SJSA1 (cell line): Measurements from ENCODE around the gene HIPK2. TPM values are rescaled to one million over a fixed set of nuclear protein-coding genes. Genes with fewer than 3 reads are reported as not detected.

Experiments used
- DNase-seq, 2 experiments: peaks; one replicate each; pipeline ENCODE4 v3.0.0-alpha.2; 2015 to 2020; ENCODE audit warnings: low spot score in 2 of 2, low read depth in 1 of 2
- H3K27ac ChIP-seq: fragments of 250-450 bp; sonication (Bioruptor Pico); 2 replicates; pipeline ENCODE4 v1.5.1; 2020; ENCODE audit warnings: mild to moderate bottlenecking, moderate library complexity
- H3K27me3 ChIP-seq: fragments of 250-450 bp; sonication (Bioruptor Pico); replicated peaks from 2 replicates; pipeline ENCODE4 v1.5.1; 2020; ENCODE audit warnings: mild to moderate bottlenecking, moderate library complexity
- H3K36me3 ChIP-seq: fragments of 250-450 bp; sonication (Bioruptor Pico); 2 replicates; pipeline ENCODE4 v1.5.1; 2020; ENCODE audit warnings: mild to moderate bottlenecking
- H3K4me1 ChIP-seq: fragments of 250-450 bp; sonication (Bioruptor Pico); replicated peaks from 2 replicates; pipeline ENCODE4 v1.6.1; 2021; ENCODE audit warnings: mild to moderate bottlenecking
- H3K4me3 ChIP-seq: fragments of 250-450 bp; sonication (Bioruptor Pico); 2 replicates; pipeline ENCODE4 v1.5.1; 2020; ENCODE audit warnings: mild to moderate bottlenecking
- H3K9me3 ChIP-seq: fragments of 250-450 bp; sonication (Bioruptor Pico); replicated peaks from 2 replicates; pipeline ENCODE4 v1.5.1; 2020; ENCODE audit warnings: mild to moderate bottlenecking
- total RNA-seq: library from RNA; depleted of rRNA; stranded (reverse); fragments of >200 nt; shearing (Covaris generic); gene quantifications from 2 replicates; pipeline ENCODE4 v1.2.3, GENCODE V29; 2014

The HIPK2 gene
- total RNA-seq, 1 experiment from 2014 or later = 10.9 TPM

DNA sequence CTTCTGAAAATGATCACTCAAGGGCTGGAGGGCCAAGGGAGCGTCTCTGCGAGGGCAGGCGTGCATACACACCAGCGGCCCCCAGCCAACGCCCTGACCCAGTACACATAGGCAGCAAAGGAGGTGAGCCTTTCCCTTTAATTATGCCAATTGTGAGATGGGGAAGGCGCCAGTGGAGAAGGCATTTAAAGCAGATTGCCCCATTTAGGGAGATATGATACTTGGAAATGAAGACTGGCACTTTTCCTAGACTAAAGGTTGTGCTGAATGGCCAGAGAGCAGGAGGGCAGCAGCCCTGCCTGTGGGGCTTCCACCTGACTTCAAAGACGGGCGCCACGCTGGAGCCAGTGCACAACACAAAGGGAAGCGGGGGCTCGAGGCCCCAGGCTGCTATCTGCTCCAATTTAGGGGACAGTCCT lies 24.1 kb downstream of the HIPK2 start:
- H3K27ac ChIP-seq = no peak overlapping the region
- no peaks in the 10 kb centered on the region for H3K9me3 ChIP-seq
- H3K4me1 ChIP-seq = no peaks in the 10 kb centered on the region
- DNase-seq = no peak
- no peaks in the 10 kb centered on the region for H3K27me3 ChIP-seq
- no peak overlapping the region for H3K4me3 ChIP-seq
- no peaks in the 10 kb centered on the region for H3K36me3 ChIP-seq

DNA sequence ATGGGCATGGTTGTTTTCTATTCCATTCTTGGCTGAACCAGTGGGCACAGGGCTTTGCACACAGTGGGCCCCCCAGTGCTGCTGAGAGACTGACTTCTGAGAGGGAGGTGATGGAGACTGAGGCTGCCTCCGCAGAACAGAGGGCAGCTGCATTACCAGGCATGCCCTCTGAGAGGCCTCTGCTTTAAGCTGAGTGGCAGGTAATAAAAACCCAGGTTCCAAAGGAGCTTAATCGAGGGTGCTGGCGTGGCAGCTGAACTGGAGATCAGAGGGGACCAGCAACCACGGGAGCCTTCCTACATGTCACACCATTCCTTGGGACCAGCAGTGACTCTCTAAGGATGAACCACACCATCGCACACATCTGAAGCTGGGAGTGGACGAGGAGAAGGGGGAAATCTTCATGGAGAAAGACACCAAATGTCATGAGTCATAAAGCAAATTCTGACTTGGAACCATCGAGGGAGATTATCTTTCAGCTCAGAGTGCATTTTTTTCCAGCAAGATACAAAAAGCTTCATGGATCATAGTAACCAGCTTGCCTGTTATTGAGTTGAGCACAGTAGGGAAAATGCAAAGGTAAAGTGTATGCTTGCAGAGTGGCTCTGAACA lies 24.6 kb downstream of the HIPK2 start:
- Histone ChIP-seq H3K27ac (no peak overlapping the region), H3K9me3 (no peaks in the 10 kb centered on the region), H3K4me3 (no peak overlapping the region), H3K36me3 (no peaks in the 10 kb centered on the region), H3K4me1 (no peaks in the 10 kb centered on the region), H3K27me3 (no peaks in the 10 kb centered on the region)
- DNase-seq = no peak

DNA sequence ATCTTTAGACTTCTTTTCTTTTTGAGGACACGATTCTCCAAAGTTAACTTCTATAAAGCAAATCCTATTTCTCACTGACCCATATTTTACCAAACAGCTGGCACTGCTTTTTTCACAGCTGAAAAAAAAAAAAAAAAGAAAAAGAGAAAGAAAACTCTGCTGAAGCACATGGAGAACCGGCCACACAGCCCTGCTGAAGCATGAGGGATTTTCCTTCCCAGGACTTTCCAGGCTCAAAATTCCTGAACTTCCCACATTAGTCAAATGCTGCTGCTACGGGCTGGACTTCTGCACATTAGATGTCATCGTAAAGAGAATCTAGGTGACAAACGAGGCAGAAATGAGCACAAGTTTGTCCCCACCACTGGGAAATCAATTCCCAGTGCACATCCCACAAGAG lies 25.2 kb downstream of the HIPK2 start:
- no peaks in the 10 kb centered on the region for H3K36me3 ChIP-seq
- no peak for DNase-seq
- no peak overlapping the region for H3K27ac ChIP-seq
- H3K9me3 ChIP-seq = no peaks in the 10 kb centered on the region
- H3K4me1 ChIP-seq = no peaks in the 10 kb centered on the region
- H3K4me3 ChIP-seq = no peak overlapping the region
- no peaks in the 10 kb centered on the region for H3K27me3 ChIP-seq

DNA sequence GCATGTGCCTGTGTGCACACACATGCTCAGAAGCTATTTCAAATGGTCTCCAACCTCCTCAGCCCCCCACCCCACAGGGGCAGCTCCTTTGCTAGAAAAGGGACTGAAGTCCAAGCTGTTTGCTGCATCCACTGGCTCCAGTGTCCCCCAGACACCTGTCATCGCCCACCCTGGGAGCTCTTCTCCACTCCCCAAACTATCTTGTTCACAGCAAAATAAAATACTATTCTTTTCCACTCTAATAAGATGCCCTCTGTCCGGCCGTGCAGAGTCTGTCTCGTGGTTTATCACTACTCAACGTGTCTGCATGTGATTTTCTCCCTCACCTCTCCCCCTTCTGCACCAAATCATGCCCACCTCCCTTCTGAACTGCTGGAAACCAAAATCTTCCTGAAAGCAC lies 25.6 kb downstream of the HIPK2 start:
- Histone ChIP-seq H3K36me3 (no peaks in the 10 kb centered on the region), H3K27ac (no peak overlapping the region), H3K27me3 (no peaks in the 10 kb centered on the region), H3K9me3 (no peaks in the 10 kb centered on the region), H3K4me3 (no peak overlapping the region), H3K4me1 (no peaks in the 10 kb centered on the region)
- no peak for DNase-seq

DNA sequence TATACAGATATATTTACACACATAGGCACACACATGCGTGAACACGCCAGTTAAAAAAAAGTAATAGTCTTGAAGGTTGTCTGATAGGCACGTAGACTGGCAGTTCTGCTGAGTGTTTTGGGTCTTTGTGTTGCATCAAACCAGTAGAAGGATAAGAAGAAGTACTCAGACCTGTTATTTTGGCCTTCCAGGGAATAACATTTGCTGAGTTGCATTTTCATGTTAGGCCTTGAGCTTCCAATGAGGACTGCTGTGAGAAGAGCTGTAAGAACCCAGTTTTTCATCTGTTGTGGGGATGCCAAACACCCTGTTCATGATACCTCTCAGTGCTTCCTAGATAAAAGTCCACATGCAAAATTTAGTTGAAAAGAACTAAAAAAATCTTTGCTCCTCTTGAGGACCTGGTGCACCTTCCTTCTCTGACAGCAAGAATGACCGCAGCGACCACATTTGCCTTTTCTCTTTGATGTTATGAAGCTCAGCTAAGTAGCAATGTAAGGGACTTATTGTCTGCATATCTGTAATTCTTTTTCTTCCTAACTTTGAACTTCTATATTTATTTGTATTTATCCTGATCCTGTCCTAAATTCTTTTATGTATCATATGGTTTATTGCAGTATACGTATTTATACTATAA lies 27.2 kb downstream of the HIPK2 start:
- no peak overlapping the region for H3K4me3 ChIP-seq
- DNase-seq = no peak
- H3K9me3 ChIP-seq = no peaks in the 10 kb centered on the region
- H3K36me3 ChIP-seq = no peaks in the 10 kb centered on the region
- H3K27me3 ChIP-seq = no peaks in the 10 kb centered on the region
- H3K4me1 ChIP-seq = no peaks in the 10 kb centered on the region
- no peak overlapping the region for H3K27ac ChIP-seq

DNA sequence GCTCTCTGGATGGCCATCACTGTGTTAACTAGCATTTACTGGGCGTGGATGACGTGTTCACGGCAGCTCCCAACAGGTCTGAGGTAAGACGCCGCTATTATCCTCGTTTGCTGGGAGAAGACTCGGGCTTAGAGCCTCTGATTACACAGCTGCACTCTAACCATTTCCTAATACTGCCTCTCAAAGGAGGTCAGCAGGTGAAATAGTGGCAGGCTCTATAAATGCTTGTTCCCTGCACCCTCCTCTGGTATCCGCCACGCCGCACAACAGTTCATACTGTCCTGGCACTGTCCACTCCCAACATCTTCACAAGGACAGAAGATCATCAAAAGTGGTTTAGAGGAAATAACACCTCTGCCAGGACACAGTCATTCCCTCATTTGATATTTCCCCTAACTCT lies 28.3 kb downstream of the HIPK2 start:
- no peaks in the 10 kb centered on the region for H3K36me3 ChIP-seq
- no peaks in the 10 kb centered on the region for H3K27me3 ChIP-seq
- H3K27ac ChIP-seq = no peak overlapping the region
- no peaks in the 10 kb centered on the region for H3K9me3 ChIP-seq
- no peak for DNase-seq
- H3K4me1 ChIP-seq = no peaks in the 10 kb centered on the region; the same call in 1 of the 2 replicates
- H3K4me3 ChIP-seq = no peak overlapping the region

DNA sequence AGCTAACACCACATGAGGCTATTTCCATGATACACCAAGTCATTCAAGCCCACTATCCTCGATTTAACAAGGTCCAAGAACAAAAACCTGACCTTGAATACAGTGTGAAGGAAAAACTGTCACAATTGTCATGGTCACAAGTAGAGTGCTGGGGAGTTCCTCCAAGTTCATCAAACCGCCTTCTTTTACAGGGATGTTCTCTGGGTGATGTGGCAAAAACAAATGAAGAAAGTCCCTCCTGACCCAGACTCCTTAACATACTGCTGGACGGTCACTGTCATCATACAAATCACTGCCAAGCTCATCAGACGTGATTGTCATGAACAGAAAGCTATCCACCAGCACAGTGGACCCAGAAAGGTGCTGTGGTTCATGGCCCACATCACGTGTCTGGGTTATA lies 28.9 kb downstream of the HIPK2 start:
- no peak for DNase-seq
- Histone ChIP-seq H3K9me3 (no peaks in the 10 kb centered on the region), H3K27ac (no peak overlapping the region), H3K4me3 (no peak overlapping the region), H3K4me1 (no peaks in the 10 kb centered on the region; the same call in 1 of the 2 replicates), H3K36me3 (0 out of 2 replicates have a peak, but pooled peaks cover 4% of the 10 kb centered on the region), H3K27me3 (no peaks in the 10 kb centered on the region)

DNA sequence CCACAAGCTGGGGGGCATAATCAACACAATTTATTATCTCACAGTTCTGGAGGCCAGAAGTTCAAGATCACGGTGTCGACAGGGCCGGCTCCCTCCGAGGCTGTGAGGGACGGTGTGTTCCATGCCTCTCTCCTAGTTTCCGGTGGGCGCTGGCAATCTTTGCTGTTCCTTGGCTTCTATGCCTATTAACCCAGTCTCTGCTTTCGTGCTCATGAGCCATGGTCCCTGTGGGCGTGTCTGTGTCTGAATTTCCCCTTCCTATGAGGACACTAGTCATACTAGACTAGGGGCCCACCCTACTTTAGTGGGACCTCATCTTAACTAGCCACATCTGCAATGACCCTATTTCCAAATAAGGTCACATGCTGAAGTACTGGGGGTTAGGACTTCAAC lies 29.4 kb downstream of the HIPK2 start:
- DNase-seq = no peak
- H3K27me3 ChIP-seq = no peaks in the 10 kb centered on the region
- H3K4me3 ChIP-seq = no peak overlapping the region
- H3K27ac ChIP-seq = no peak overlapping the region
- H3K36me3 ChIP-seq = 0 out of 2 replicates have a peak, but pooled peaks cover 4% of the 10 kb centered on the region
- no peaks in the 10 kb centered on the region for H3K9me3 ChIP-seq
- H3K4me1 ChIP-seq = no peaks in the 10 kb centered on the region; the same call in 1 of the 2 replicates

DNA sequence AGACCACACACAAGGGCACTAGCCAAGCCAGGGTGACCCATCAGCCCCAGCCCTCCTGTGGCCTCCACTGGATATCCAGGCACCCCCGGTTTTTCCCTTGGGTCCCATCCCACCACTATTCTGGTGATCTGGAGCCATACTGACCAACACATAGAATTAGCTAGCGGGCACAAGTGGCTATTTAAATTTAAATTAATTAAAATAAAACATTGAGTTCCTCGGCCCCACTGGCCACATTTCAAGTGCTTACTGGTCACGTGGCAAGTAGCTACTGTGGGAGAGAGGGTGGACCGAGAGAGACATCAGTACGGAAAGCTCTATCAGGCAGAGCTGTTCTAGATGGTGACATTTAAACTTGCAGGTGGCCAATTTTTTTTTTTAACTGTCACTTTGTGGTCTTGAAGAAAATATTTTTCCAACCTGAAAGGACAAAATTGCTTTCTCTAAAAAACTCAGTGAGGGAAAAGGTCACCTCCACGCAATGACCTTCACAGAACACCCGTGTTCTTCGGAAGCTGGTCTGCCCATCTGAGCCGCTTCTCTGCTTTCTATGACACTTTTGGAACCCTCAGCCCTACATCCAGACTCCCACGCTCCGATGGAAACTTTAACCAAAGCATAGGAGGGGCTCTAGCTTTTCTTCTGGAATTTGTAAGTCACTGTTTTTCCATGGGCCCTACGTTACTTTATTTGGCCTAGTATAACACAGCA lies 30.0 kb downstream of the HIPK2 start:
- Histone ChIP-seq H3K9me3 (no peaks in the 10 kb centered on the region), H3K4me1 (peaks cover 1% of the 10 kb centered on the region)

DNA sequence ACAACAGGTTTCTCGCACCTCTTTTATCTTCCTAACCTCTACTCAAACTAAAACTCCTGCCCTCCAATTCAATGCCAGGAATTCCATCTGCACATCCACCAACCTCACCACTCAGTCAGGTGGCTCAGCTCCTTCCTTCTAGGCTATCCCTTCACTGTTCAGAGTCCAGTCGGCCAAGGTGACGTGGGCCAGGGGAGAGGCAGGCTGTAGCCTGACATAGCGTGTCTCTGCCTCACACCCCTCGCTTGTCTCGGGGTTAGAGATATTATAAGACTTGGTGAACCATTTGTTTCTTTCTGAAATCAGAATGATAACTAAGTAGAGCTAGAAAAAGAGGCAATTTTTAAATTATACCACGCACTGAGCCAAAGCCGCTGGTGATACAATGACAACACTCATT lies 31.1 kb downstream of the HIPK2 start:
- Histone ChIP-seq H3K27ac (no peak overlapping the region), H3K4me1 (peaks cover 13% of the 10 kb centered on the region), H3K9me3 (no peaks in the 10 kb centered on the region), H3K4me3 (no peak overlapping the region), H3K27me3 (no peaks in the 10 kb centered on the region), H3K36me3 (peaks cover 5% of the 10 kb centered on the region; the same call in 1 of the 2 replicates)
- DNase-seq = no peak

More for the DNA sequence above, 30.0 kb downstream of the HIPK2 start:
- Histone ChIP-seq H3K36me3 (0 out of 2 replicates have a peak, but pooled peaks cover 4% of the 10 kb centered on the region), H3K27ac (no peak overlapping the region), H3K4me3 (no peak overlapping the region), H3K27me3 (no peaks in the 10 kb centered on the region)
- DNase-seq = no peak

DNA sequence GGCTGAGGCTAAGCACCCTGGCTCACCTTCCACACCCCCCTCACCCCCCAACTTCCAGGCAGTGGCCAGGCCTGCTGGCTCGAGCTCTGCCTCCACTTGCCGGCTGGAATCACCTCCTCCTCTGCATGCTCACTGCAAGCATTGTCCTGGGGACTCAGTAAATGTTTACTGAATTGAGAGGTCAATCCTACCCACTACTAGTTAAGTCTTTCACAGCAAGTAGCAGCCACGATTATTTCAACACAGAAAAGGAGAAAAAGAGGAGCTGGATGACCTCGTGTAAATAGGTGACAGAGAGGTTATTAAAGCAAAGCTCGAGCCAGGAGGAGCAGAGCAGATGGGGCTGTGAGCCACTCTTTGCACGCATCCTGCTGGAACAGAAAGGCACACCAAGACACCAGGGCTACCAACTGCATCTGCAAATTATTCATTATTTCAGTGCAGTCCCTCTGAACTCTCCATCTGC lies 32.1 kb downstream of the HIPK2 start:
- peaks cover 22% of the 10 kb centered on the region for H3K4me1 ChIP-seq
- H3K4me3 ChIP-seq = no peak overlapping the region
- H3K27ac ChIP-seq = no peak overlapping the region
- no peaks in the 10 kb centered on the region for H3K9me3 ChIP-seq
- DNase-seq = no peak
- no peaks in the 10 kb centered on the region for H3K27me3 ChIP-seq
- H3K36me3 ChIP-seq = peaks cover 10% of the 10 kb centered on the region; the same call in 1 of the 2 replicates

DNA sequence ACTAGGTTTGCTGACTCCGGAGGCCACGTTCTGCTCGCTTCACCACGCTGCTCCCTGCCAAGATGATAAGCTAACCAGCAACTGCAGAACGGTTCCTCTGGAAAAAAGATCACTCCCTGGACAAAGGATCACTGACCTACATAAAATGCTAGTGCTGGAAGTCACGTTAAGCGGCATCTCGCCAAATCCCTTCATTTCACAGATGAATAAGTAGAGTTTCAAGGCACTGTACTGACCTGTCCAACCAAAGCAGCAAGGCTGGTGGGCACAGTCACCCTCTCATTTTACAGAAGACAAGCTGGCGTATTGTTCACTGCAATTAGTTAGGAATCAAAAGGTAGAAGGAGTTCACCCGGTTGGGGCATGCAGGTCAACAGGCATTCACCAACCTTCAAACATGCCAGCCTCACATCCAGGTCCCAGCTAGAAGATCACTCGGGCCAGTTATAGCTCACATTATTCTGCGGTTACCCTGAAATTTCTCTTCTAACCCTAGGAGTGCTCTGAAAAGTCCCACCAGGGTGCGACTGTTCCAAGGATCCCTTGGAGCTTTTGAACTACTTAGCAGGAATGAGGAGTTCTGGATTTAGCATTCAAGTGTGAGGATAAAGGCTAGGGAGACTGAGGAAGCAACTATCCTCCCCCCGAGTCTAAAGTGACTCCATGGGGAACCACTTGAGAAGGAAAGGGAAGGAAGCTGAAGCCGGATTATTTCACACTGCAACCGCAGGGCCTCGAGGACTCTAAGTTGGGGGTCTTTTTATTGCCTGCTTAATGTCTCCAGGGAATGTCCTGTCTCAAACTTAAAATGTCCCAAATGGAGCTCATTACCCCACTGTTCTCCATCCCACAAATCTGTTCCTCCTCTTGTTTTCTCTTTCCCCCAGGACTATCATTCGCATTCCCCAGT lies 32.8 kb downstream of the HIPK2 start:
- H3K9me3 ChIP-seq = no peaks in the 10 kb centered on the region
- H3K27ac ChIP-seq = no peak overlapping the region
- H3K36me3 ChIP-seq = peaks cover 10% of the 10 kb centered on the region
- DNase-seq = no peak
- H3K4me3 ChIP-seq = no peak overlapping the region
- peaks cover 24% of the 10 kb centered on the region for H3K4me1 ChIP-seq
- H3K27me3 ChIP-seq = no peaks in the 10 kb centered on the region

DNA sequence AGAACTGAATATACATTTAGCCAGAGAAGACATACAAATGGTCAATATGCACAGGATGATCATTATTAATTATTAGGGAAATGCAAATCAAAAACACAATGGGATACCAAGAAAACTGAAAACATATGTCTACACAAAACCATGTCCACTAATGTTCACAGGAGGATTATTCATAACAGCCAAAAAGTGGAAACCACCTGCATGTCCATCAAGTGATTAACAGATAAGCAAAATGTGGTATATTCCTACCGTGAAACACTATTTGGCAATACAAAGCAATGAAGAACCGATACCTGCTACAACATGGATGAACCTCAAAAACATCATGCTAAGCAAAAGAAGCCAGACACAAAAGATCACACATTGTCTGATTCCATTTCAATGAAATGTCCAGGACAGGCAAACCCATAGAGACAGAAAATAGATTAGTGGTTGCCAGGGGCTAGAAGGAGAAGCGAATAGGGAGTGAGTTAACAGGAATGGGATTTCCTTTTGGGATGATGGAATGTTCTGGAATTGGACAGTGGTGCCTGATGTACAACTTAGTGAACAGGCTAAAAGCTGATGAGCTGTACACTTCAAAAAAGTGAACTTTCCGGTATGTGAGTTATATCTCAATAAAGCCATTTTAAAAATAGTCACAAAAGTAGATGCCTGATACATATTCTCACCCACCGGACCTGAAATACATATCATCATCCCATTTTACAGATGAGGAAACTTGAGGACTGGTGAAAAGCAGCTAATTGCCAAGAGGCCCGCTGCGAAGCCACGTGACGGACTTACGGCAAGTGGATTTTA lies 33.6 kb downstream of the HIPK2 start:
- peaks cover 24% of the 10 kb centered on the region for H3K4me1 ChIP-seq
- H3K4me3 ChIP-seq = no peak overlapping the region
- H3K27ac ChIP-seq = no peak overlapping the region
- peaks cover 10% of the 10 kb centered on the region for H3K36me3 ChIP-seq
- no peak for DNase-seq
- no peaks in the 10 kb centered on the region for H3K9me3 ChIP-seq
- H3K27me3 ChIP-seq = no peaks in the 10 kb centered on the region
